CD8-positive, alpha-beta memory T cell (primary cell): ENCODE measurements around the gene MLH1. TPM values are rescaled to one million over a fixed set of nuclear protein-coding genes. Genes with fewer than 3 reads are reported as not detected.
A peak's percentile ranks its signal among the peaks of the same experiment; 100 is the strongest.

Source experiments
- CTCF ChIA-PET: fragments of 350-600 bp; sonication (Branson Sonifier 250); formaldehyde crosslinking; loops from one replicate; lab custom pipeline; 2021; ENCODE audit warnings: antibody characterized with exemption; lab: Charles Lee
- POLR2A ChIA-PET: fragments of 350-600 bp; sonication (Branson Sonifier 250); formaldehyde crosslinking; loops from one replicate; lab custom pipeline; 2021; ENCODE audit warnings: antibody characterized with exemption; lab: Charles Lee
- DNase-seq, 5 donors: peaks; one replicate each; pipeline versions ENCODE4 v3.0.0 to v3.0.0-alpha.2; 2020 to 2022; ENCODE audit warnings: mixed read lengths in 1 of 5
- H3K27ac ChIP-seq: one replicate; pipeline ENCODE4 v1.7.0; 2013; ENCODE audit warnings: low read depth, mild to moderate bottlenecking, low read length, moderate library complexity
- H3K27me3 ChIP-seq: 2 replicates; pipeline ENCODE4 v1.7.0; 2013; ENCODE audit warnings: low read length, mild to moderate bottlenecking; ENCODE audit not compliant: insufficient read depth, poor library complexity, severe bottlenecking
- H3K36me3 ChIP-seq: 2 replicates; pipeline ENCODE4 v1.7.0; 2013; ENCODE audit warnings: mild to moderate bottlenecking, low read length, moderate library complexity; ENCODE audit not compliant: insufficient read depth
- H3K4me1 ChIP-seq: 2 replicates; pipeline ENCODE4 v1.7.0; 2013; ENCODE audit warnings: mild to moderate bottlenecking, low read length, moderate library complexity; ENCODE audit not compliant: insufficient read depth
- H3K4me3 ChIP-seq: 2 replicates; pipeline ENCODE4 v1.7.0; 2013; ENCODE audit warnings: mild to moderate bottlenecking, low read length
- H3K9me3 ChIP-seq: 2 replicates; pipeline ENCODE4 v1.7.0; 2013; ENCODE audit warnings: mild to moderate bottlenecking, low read length
- H3K27ac Mint-ChIP-seq, 8 donors: one replicate each; pipeline ENCODE4 v1.8.0; 2020 to 2021; ENCODE audit warnings: mixed read lengths in 8 of 8, mild to moderate bottlenecking in 6 of 8, inconsistent platforms in 3 of 8, moderate library complexity in 3 of 8
- H3K27me3 Mint-ChIP-seq, 2 donors: one replicate each; pipeline ENCODE4 v1.8.0; 2020 to 2021; ENCODE audit warnings: mixed read lengths in 2 of 2, mild to moderate bottlenecking in 1 of 2, moderate library complexity in 1 of 2
- H3K36me3 Mint-ChIP-seq, 3 donors: one replicate each; pipeline ENCODE4 v1.8.0; 2020 to 2021; ENCODE audit warnings: mixed read lengths in 3 of 3, inconsistent platforms in 1 of 3, mild to moderate bottlenecking in 1 of 3
- H3K4me1 Mint-ChIP-seq, 3 donors: one replicate each; pipeline ENCODE4 v1.8.0; 2020 to 2021; ENCODE audit warnings: mixed read lengths in 3 of 3, inconsistent platforms in 1 of 3, mild to moderate bottlenecking in 1 of 3
- H3K4me3 Mint-ChIP-seq, 7 donors: one replicate each; pipeline ENCODE4 v1.8.0; 2020 to 2021; ENCODE audit warnings: mixed read lengths in 7 of 7, mild to moderate bottlenecking in 6 of 7, moderate library complexity in 4 of 7, inconsistent platforms in 2 of 7
- H3K9me3 Mint-ChIP-seq, 5 donors: one replicate each; pipeline ENCODE4 v1.8.0; 2020 to 2022; ENCODE audit warnings: mixed read lengths in 5 of 5, mild to moderate bottlenecking in 3 of 5, moderate library complexity in 2 of 5, inconsistent platforms in 1 of 5
- polyA plus RNA-seq: library from polyadenylated mRNA; unstranded; fragments of 300-500 nt; fragmentation: Illumina TruSeq; gene quantifications from one replicate; pipeline ENCODE4 v1.2.3, GENCODE V29; 2021
- total RNA-seq, 2 experiments: library from RNA; stranded (reverse); gene quantifications; one replicate each; pipeline ENCODE4 v1.2.3, GENCODE V29; 2021

The MLH1 gene
- total and polyA plus RNA-seq, 3 experiments from 2014 or later, result 19.5 to 73.2 (median 66.4) TPM

DNA sequence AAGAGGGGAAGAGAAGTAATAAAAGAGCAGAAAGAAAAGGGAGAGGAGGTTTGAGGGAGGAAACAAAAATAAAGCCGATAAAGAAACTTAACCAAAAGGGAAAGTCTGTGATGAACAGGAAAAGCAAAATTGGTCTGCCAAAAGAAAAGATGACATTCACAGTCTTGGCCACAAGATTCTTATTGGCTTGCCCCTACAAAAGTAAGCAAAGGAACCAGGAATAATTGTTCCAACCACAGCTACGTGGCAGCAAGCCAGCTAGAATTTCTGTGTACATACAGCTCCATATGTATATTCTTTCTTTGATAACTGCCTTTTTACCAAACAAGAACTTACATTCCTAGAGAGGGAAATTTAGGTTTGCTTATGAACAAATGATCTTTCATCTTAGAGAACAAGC is 79.6 kb downstream of the MLH1 start:
- Histone ChIP-seq H3K27ac (no peak overlapping the region), H3K4me1 (no peaks in the 10 kb centered on the region), H3K9me3 (no peaks in the 10 kb centered on the region), H3K4me3 (no peak overlapping the region), H3K36me3 (no peaks in the 10 kb centered on the region), H3K27me3 (no peaks in the 10 kb centered on the region)
- no peak overlapping the region for H3K4me3 Mint-ChIP-seq
- peak overlapping the region in 1 of 8 donors; percentile 47 for H3K27ac Mint-ChIP-seq
- no peaks in the 10 kb centered on the region for H3K9me3 Mint-ChIP-seq
- DNase-seq, result no peak
- CTCF ChIA-PET, result no interaction called here
- H3K27me3 Mint-ChIP-seq, result no peaks in the 10 kb centered on the region
- H3K36me3 Mint-ChIP-seq, result peaks cover 7 to 61% (median 26%) of the 10 kb centered on the region in 3 donors
- H3K4me1 Mint-ChIP-seq, result peaks cover 3 to 7% (median 5%) of the 10 kb centered on the region in 3 donors
- POLR2A ChIA-PET, result no interaction called here

DNA sequence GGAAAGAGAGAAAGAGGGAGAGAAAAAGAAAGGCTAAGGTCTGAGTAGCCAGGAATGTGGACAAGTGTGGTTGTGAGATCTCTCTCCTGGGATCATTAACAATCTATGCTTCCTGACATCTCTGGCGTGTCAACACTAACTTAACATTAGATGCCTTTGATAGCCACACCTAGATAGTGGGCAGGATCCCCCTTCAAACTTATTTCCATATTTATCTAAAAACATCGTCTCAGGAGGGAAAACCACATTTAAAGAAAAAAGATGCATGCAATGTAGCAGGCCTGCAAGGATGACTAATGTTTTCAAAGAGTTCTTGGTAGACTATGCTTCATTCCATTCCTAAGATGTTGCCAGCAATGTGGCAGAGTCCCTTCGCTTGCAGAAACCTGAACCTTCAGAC is 80.9 kb downstream of the MLH1 start:
- ChIA-PET CTCF (no interaction called here), POLR2A (no interaction called here)
- Mint-ChIP-seq H3K4me1 (peaks cover 3 to 7% (median 5%) of the 10 kb centered on the region in 3 donors), H3K4me3 (no peak overlapping the region), H3K27me3 (no peaks in the 10 kb centered on the region), H3K36me3 (peaks cover 15 to 60% (median 30%) of the 10 kb centered on the region in 3 donors), H3K27ac (no peak overlapping the region), H3K9me3 (no peaks in the 10 kb centered on the region)
- H3K4me1 ChIP-seq, result no peaks in the 10 kb centered on the region
- H3K4me3 ChIP-seq, result no peak overlapping the region
- no peaks in the 10 kb centered on the region for H3K27me3 ChIP-seq
- H3K36me3 ChIP-seq, result peaks cover 2% of the 10 kb centered on the region
- DNase-seq, result no peak
- no peaks in the 10 kb centered on the region for H3K9me3 ChIP-seq
- H3K27ac ChIP-seq, result no peak overlapping the region

DNA sequence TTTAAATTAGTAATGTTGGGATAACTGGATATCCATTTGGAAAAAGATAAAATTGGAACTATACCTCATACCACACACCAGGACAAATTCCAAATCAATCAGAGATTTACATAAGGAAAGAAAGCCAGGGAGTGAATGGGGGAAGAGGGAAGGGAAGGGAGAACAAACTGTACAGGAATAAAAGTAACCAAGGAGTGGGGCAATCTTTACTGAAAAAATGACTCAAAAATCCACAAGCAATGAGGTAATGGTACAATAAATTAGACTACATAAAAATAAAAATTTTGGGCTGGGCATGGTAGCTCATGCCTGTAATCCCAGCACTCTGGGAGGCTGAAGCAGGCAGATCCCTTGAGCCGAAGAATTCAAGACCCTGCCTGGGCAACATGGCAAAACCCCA is 82.6 kb downstream of the MLH1 start:
- Mint-ChIP-seq H3K27ac (peak overlapping the region in 1 of 8 donors; percentile 68), H3K9me3 (no peaks in the 10 kb centered on the region), H3K4me3 (no peak overlapping the region), H3K4me1 (peaks cover 3 to 7% (median 5%) of the 10 kb centered on the region in 3 donors), H3K27me3 (no peaks in the 10 kb centered on the region), H3K36me3 (peaks cover 16 to 64% (median 30%) of the 10 kb centered on the region in 3 donors)
- peaks cover 3% of the 10 kb centered on the region for H3K36me3 ChIP-seq
- no peaks in the 10 kb centered on the region for H3K4me1 ChIP-seq
- no peak overlapping the region for H3K4me3 ChIP-seq
- no peak overlapping the region for H3K27ac ChIP-seq
- POLR2A ChIA-PET, result no interaction called here
- H3K9me3 ChIP-seq, result no peaks in the 10 kb centered on the region
- H3K27me3 ChIP-seq, result no peaks in the 10 kb centered on the region
- no peak for DNase-seq
- CTCF ChIA-PET, result no interaction called here

DNA sequence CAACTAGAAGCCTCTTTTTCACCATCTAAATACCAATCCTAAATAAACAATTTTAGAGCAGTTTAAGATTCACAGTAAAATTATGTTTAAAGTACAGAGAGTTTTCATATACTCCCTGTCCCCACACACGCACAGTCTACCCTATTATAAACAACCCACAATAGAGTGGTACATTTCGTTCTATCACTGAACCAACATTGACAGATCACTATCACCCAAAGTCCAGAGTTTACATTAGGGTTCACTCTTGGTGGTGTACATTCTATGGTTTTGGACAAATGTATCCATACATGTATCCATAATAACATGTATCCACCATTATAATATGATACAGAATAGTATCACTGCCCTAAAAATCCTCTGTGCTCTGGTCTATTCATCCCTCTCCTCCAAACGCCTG is 89.0 kb downstream of the MLH1 start:
- peaks cover 0 to 2% (median 0%) of the 10 kb centered on the region in 3 donors for H3K4me1 Mint-ChIP-seq
- H3K36me3 Mint-ChIP-seq, result peaks cover 9 to 55% (median 19%) of the 10 kb centered on the region in 3 donors

DNA sequence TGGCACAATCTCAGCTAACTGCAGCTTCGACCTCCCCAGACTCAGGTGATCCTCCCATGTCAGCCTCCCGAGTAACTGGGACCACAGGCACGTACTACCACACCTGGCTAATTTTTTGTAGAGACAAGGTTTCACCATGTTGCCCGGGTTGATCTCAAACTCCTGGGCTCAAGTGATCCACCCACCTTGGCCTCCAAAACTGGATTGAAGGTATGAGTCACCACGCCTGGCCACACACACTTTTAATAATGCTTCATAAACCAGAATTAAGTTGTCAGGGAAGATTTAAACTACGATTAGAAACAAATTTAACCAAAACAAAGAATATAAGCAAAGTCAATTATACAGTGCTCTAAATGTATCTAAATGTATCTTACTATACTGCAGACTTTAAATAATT is 93.6 kb downstream of the MLH1 start:
- Mint-ChIP-seq H3K4me3 (no peak overlapping the region), H3K36me3 (peaks cover 0 to 53% (median 14%) of the 10 kb centered on the region in 3 donors), H3K27ac (peak overlapping the region in 2 of 8 donors; percentile 4 to 71), H3K27me3 (no peaks in the 10 kb centered on the region), H3K9me3 (no peaks in the 10 kb centered on the region), H3K4me1 (peaks cover 0 to 2% (median 0%) of the 10 kb centered on the region in 3 donors)
- H3K27me3 ChIP-seq, result no peaks in the 10 kb centered on the region
- DNase-seq, result no peak
- H3K4me3 ChIP-seq, result no peak overlapping the region
- no peaks in the 10 kb centered on the region for H3K4me1 ChIP-seq
- no peak overlapping the region for H3K27ac ChIP-seq
- CTCF ChIA-PET, result no interaction called here
- POLR2A ChIA-PET, result no interaction called here
- H3K36me3 ChIP-seq, result peaks cover 3% of the 10 kb centered on the region
- no peaks in the 10 kb centered on the region for H3K9me3 ChIP-seq

More for the DNA sequence above, 89.0 kb downstream of the MLH1 start:
- Histone ChIP-seq H3K4me1 (no peaks in the 10 kb centered on the region), H3K9me3 (no peaks in the 10 kb centered on the region), H3K36me3 (peaks cover 3% of the 10 kb centered on the region), H3K27ac (no peak overlapping the region), H3K4me3 (no peak overlapping the region), H3K27me3 (no peaks in the 10 kb centered on the region)
- no peaks in the 10 kb centered on the region for H3K9me3 Mint-ChIP-seq
- H3K27ac Mint-ChIP-seq, result no peak overlapping the region
- POLR2A ChIA-PET, result no interaction called here
- H3K4me3 Mint-ChIP-seq, result no peak overlapping the region
- DNase-seq, result no peak
- no peaks in the 10 kb centered on the region for H3K27me3 Mint-ChIP-seq
- CTCF ChIA-PET, result no interaction called here

DNA sequence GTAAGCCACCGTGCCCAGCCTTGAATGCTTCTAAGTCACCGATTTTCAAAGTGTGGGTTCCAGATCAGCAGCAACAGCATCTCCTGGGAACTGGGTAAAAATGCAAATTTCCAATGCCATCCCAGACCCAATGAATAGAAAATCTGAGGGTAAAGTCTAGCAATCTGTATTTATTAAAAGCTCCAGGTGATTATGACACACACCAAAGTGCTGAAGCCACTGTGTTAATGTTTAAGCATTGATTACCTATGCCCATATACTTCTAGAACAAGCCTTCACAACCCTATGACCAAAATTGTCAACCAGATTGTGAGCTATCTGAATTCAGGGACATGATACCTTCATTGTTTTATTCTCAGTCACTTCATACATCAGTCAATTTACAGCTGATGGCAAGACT is 94.6 kb downstream of the MLH1 start:
- no peak overlapping the region for H3K27ac Mint-ChIP-seq
- no peaks in the 10 kb centered on the region for H3K9me3 ChIP-seq
- peaks cover 0 to 2% (median 0%) of the 10 kb centered on the region in 3 donors for H3K4me1 Mint-ChIP-seq
- H3K4me3 ChIP-seq, result no peak overlapping the region
- H3K27ac ChIP-seq, result no peak overlapping the region
- no peaks in the 10 kb centered on the region for H3K27me3 Mint-ChIP-seq
- H3K9me3 Mint-ChIP-seq, result no peaks in the 10 kb centered on the region
- no peaks in the 10 kb centered on the region for H3K4me1 ChIP-seq
- ChIA-PET CTCF (no interaction called here), POLR2A (interaction anchor here (0.6 kb wide), 1 partner anchor 60 kb away, joined by 3 read pairs; no protein-coding TSS in a partner anchor)
- H3K4me3 Mint-ChIP-seq, result no peak overlapping the region
- no peak for DNase-seq
- H3K27me3 ChIP-seq, result no peaks in the 10 kb centered on the region
- peaks cover 3% of the 10 kb centered on the region for H3K36me3 ChIP-seq
- H3K36me3 Mint-ChIP-seq, result peaks cover 0 to 52% (median 11%) of the 10 kb centered on the region in 3 donors

DNA sequence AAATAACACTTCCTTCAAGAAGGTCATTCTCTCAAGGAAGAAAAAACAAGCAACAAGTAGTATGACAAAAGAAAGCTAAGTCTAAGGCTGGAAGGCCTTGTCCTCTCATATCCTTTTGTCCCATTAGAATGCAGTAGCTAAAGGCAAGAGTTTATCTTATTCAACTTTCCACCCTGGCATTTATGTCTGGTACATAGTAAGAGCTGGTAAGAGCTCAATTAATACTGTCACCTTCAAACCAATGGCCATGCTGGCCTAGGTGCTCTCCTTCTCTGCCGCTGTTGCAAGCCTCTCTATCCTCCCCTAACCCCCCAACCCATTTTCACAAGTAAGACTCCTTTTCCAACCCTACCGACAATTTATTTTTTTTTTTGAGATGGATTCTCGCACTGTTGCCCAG is 99.2 kb downstream of the MLH1 start:
- no peaks in the 10 kb centered on the region for H3K9me3 ChIP-seq
- H3K27me3 ChIP-seq, result no peaks in the 10 kb centered on the region
- Mint-ChIP-seq H3K27me3 (no peaks in the 10 kb centered on the region), H3K4me1 (peaks cover 0 to 4% (median 0%) of the 10 kb centered on the region in 3 donors), H3K4me3 (no peak overlapping the region), H3K9me3 (no peaks in the 10 kb centered on the region), H3K36me3 (peaks cover 0 to 58% (median 16%) of the 10 kb centered on the region in 3 donors), H3K27ac (no peak overlapping the region)
- DNase-seq, result no peak
- H3K4me3 ChIP-seq, result no peak overlapping the region
- peaks cover 8% of the 10 kb centered on the region for H3K36me3 ChIP-seq
- POLR2A ChIA-PET, result interaction anchor here (0.5 to 0.7 kb wide), 2 partner anchors 93 to 139 kb away, joined by 3 to 8 read pairs; no protein-coding TSS in a partner anchor
- CTCF ChIA-PET, result interaction anchor here (0.7 kb wide), 1 partner anchor 10 kb away, joined by 3 read pairs; no protein-coding TSS in a partner anchor
- H3K4me1 ChIP-seq, result no peaks in the 10 kb centered on the region
- H3K27ac ChIP-seq, result no peak overlapping the region

DNA sequence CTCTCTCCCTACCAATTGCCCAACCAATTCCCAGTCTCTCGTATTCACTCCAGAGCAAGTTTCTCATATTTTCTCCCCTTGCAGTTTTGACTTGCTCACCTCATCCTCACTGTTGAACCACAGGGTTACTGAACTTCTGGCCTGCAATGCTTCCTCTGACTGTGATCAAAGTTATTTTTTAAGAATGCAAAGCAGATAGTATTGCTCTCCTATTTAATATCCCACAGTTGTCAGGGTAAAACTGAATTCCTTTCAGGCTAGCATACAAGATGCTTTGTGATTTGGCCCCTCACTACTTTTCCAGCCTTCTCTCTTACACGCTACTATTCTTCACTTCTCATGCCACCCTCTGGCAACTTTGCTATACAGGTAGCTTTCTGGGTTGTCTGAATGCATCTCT is 100.2 kb downstream of the MLH1 start:
- no peak overlapping the region for H3K4me3 Mint-ChIP-seq
- CTCF ChIA-PET, result interaction anchor here (0.9 kb wide), 1 partner anchor 120 kb away, joined by 4 read pairs; no protein-coding TSS in a partner anchor

More for the DNA sequence above, 100.2 kb downstream of the MLH1 start:
- Mint-ChIP-seq H3K36me3 (peaks cover 0 to 50% (median 16%) of the 10 kb centered on the region in 3 donors), H3K27me3 (no peaks in the 10 kb centered on the region), H3K4me1 (peaks cover 0 to 4% (median 0%) of the 10 kb centered on the region in 3 donors), H3K9me3 (no peaks in the 10 kb centered on the region), H3K27ac (peak overlapping the region in 4 of 8 donors; percentile 6 to 78 (median 28))
- DNase-seq, result no peak
- Histone ChIP-seq H3K27ac (no peak overlapping the region), H3K4me3 (no peak overlapping the region), H3K9me3 (no peaks in the 10 kb centered on the region), H3K27me3 (no peaks in the 10 kb centered on the region), H3K36me3 (peaks cover 8% of the 10 kb centered on the region), H3K4me1 (no peaks in the 10 kb centered on the region)
- POLR2A ChIA-PET, result no interaction called here
